ENCODE results near the gene SPAG5.

SPAG5 gene

DNA sequence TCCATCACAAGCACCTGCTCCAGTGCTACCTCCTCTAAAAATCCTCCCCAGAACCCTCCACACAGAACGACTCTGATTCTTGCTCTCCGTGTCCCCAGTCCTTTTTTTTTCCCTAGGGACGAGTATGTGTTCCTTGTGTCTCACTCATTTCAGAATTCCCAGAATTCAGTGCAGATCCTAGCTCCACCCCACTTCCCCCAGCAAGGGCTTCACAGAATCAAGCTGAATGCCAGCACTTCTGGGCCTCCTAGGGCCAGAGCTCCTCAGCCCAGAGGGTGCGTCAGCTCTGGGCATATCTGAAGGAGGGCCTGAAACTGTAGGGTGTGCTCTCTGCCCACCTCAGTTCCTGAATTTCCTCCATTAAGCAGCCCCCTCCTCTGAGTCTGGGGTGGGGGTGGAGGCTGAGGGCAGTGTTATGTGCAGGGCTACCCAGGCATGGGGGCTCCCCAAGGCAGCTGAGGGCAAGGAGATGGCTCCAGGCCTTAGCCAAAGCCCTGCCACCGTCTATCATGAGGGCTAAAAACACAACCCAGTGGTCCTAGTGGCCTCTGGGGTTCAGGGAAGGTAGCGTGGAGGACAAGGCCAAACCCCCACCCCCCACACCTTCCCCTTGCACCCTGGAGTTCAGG is 52.9 kb downstream of the SPAG5 start:
- no peak for DNase-seq (ENCODE audit: low read depth)

GRCh38 chr17:28545141-28545503 is 53.7 kb downstream of the SPAG5 start:
- no peak for DNase-seq (ENCODE audit: low read depth)

GRCh38 chr17:28544402-28545140 is 54.3 kb downstream of the SPAG5 start:
- DNase-seq (ENCODE audit: low read depth), result no peak

DNA sequence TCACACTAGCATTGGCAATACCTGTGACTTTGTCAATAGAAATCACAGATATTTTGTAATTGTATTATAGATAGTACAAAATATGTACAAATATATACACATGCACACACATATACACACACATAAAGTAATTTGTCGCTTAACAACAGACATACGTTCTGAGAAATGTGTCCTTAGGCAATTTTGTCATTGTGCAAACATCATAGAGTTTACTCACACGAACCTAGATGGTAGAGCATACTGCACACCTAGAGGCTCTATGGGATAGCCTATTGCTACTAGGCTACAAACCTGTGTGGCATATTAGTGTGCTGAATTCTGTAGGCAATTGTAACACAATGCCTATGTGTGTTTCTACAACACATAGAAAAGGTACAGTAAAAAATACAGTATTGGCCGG is 57.4 kb downstream of the SPAG5 start:
- DNase-seq (ENCODE audit: low read depth), result no peak

GRCh38 chr17:28540231-28540630 is 58.6 kb downstream of the SPAG5 start:
- no peak for DNase-seq (ENCODE audit: low read depth)

GRCh38 chr17:28538296-28538895 is 60.4 kb downstream of the SPAG5 start:
- no peak for DNase-seq (ENCODE audit: low read depth)

GRCh38 chr17:28537219-28537610 is 61.6 kb downstream of the SPAG5 start:
- no peak for DNase-seq (ENCODE audit: low read depth)

- no peak for DNase-seq (ENCODE audit: low read depth)
These were observed 62.1 kb downstream of the SPAG5 start for GRCh38 chr17:28536532-28537218.

DNA sequence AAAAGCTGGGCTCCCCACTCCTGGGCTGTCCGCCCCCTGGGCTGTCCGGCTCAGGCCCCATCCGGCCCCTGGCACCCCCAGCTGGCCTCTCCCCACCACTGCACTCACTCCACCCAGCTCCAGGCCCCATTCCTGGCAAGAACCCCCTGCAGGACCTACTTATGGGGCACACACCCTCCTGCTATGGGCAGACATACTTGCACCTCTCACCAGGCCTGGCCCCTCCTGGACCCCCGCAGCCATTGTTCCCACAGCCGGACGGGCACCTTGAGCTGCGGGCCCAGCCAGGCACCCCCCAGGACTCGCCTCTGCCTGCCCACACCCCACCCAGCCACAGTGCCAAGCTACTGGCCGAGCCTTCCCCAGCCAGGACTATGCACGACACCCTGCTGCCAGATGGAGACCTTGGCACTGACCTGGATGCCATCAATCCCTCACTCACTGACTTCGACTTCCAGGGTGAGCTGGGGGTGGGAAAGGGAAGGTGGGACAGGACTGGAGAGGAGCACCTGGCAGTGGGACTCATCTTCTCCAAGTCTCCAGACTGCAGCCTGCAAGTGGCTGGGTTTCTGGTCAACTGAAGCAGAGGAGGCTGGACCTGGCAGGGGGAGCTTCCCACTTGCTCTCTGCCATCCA is 64.0 kb downstream of the SPAG5 start:
- no peak for DNase-seq (ENCODE audit: low read depth)

DNA sequence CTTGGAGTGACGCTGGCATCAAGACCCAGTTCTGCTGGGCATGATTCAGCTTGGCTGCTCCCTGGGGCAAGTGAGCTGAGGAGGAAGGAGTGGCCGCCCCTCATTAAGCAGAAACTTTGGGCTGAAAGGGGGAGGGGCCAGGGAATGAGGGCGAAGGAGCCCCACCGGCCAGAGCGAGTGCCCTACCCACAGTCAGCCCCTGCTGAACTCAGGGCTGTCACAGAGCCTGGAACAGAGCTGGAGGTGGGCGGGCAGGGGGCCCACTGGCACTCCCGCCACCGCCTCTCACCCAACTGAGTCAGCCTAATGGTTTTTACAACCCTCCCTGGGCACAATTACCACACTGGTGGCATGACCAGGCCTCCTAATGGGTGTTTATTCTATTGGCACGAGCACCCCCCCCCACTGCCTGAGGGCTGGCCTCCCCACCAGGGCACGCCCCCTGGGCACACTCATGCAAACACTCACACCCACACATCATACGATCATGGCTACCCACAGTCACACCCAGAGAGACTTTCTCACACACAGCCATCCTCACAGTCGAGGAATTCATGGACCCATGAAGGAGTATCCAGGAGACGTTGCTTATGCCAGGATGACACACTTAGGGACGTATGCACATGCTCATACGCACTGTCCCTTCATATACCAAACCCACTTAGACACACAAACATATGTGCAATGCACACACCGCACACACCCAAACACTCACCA is 65.6 kb downstream of the SPAG5 start:
- DNase-seq (ENCODE audit: low read depth), result no peak

DNA sequence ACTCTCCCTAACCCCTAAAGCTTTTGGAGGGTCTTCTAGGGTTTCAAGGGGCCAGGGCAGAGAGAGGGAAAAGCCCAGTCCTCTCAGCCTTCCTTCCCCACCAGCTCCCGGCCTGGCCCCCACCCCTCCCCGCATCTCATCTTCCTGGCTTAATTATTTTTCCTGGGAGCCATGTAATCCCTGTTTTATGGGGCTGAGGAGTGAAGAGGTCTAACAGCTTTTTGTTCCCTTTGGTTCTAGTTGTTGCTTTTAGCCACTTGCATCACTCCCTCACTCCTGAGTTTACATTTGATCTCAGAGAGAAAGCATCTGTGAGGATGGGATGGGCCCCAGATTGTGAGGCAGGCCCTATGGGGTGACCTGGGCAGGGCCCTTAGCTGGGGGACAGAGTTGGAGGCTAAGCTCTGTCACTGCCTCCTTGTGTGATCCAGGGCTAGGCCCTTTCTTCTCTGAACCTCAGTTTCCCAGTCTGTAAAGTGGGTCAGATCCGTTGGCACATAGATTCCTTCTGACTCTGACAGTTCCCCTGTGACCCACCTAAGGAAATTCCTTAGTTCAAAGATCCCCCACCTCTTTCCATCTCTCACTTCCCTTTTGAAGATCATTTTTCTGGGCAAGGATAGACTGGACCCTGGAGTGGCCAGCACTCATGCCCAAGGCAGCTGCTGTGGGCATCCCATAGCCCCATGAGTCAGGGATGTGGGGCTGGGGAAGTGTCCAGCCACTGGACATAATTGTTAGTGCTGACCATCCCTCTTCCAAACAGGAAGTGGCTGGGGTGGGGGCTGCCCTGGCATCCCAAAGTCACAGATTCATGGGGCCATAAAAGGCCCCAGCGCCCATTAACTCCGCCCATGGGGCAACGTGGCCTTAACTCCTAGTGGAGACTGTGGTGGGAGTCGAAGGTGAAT is 66.5 kb downstream of the SPAG5 start:
- DNase-seq (ENCODE audit: low read depth), result no peak

- no peak for DNase-seq (ENCODE audit: low read depth)
These were observed 67.9 kb downstream of the SPAG5 start for GRCh38 chr17:28530926-28531325.

DNA sequence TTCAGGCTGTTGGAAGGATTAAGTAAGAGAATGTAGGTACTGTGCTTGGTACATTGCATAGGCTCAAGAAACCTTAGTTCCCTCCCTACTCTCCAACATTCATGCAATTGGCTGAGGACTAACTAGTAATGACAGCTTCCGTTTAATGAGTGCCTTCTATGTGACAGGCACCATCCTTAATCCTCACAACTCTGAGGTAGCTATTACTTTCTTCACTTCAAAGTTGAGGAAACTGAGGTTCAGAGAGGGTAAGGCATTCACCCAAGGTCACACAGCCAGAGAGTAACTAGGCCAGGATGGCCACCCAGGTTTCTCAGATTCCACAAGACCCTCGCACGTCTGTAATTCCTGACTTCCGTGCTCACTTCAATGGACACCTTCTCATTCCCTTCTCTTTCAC is 68.6 kb downstream of the SPAG5 start:
- DNase-seq (ENCODE audit: low read depth), result no peak

GRCh38 chr17:28529013-28529400 is 69.8 kb downstream of the SPAG5 start:
- no peak for DNase-seq (ENCODE audit: low read depth)

- DNase-seq (ENCODE audit: low read depth), result no peak
These were observed 70.4 kb downstream of the SPAG5 start for GRCh38 chr17:28528327-28529012.

DNA sequence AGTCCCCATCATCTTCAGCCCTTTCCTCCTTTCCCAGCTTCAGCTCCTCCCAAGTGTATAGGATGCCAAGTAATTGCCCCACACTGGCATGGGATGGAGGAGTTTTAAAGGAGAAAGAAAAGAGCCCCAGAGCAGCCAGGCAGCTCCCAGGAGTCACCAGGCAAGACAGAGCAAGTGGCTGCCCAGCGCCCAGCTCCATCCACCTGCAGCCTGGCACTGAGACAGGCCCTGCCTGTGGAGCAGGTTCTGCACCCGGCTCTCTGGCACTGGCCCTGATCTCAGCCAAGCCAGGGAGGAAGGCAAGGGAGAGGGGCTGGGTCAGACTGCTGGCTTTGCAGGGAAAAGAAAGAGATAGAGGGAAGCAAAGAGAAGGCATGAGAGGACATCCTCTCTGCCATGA is 71.0 kb downstream of the SPAG5 start:
- no peak for DNase-seq (ENCODE audit: low read depth)

All from stimulated activated CD8-positive, alpha-beta memory T cell treated with anti-CD3 and anti-CD28 coated beads, Interleukin-15, amount 100 ng/mL, for 24 hours (primary cell).